Activated T-helper 1 cell treated with anti-CD3 and anti-CD28 coated beads, Interleukin-2, amount 50 U/mL, for 16 hours (primary cell): ENCODE measurements around the gene MCRIP2.

Source experiments
- DNase-seq, 2 donors: peaks; one replicate each; pipeline ENCODE4 v3.0.0-alpha.2; 2020; ENCODE audit warnings: low read depth in 1 of 2, low spot score in 1 of 2

Gene MCRIP2

DNA sequence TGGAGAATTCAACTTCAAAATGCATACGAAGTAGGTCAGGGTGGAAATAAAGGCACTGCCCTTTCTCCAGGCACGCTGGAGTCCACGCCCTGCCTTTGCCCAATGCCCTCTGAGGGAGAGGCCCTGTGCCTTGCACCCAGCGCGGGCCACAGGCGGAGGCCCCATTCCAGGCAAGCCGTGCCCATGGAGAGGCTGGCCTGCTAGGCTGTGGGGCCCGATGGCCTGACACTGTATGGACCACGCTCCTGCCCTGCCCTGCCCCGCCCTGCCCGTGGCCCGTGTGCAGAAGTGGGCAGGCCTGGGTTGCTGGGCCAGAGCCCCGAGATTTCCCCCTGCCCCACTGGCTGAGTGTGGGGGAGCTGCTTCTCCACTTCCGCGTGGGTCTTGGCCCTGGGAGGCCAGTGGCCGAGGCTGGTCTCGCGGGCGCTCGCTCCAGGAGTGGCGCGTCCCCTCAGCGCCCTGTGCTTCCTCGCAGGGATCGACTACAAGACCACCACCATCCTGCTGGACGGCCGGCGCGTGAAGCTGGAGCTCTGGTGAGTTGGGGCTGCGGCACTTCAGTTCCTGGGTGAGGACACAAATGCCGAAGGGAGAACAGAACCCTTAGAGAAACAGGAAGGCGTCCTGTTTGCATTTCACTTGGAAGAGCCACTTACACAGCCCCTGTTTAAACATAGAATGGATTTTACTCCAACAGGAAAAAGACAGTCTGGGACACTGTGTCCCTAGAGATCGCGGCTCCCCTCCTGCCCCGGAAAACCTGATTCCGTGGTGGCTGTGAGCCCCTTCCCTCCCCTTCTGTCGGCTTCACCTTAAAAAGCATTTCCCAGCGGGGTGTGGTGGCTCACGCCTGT, 24.7 kb upstream of the MCRIP2 start:
- DNase-seq = no peak

DNA sequence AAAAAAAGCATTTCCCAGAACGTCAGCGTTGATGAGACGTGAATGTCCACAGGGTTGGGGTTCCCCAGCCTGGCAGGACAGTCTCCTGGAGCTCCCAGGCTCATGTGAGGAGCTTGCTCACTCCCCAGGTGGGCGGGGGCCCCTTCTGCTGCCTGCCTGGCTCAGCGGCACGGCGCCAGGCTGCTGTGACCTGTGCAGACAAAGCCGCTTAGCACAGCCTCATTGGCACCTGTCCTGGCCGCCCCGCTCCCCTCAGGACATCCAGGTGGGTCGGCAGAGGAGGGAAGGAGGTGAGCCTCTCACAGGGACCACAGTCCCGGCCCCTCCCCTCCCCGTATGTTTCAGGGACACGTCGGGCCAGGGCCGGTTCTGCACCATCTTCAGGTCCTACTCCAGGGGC, 23.8 kb upstream of the MCRIP2 start:
- no peak for DNase-seq

DNA sequence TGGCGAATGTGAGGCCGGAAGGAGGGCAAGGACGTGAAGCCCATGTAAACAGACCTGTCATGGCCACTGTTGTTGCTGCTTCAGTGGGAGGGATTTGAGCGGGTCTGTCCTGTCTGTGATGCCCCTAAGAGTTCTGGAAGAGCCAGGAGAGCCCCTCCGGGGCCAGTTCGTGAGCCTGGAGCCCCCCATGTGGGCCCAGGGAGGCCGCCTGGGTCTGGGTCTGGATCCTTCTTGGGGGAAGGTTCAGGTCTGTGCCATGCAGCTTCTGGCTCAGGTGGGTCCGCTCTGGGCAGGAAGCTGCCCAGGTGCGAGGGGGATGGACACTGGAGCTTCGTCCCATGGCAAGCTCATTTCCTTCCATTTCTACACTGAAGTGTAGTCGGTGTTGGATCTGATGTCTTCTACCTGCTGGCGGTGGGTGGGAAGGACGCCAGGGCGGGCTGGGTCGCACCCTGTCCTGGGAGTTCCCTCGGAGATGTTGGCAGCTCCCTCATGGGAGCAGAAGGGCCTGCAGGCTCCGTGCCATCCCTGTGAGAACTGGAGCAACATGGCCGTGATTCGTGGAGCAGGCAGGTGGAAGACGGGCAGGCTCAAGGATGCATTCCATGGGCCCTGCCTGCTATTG, 22.0 kb upstream of the MCRIP2 start:
- no peak for DNase-seq

DNA sequence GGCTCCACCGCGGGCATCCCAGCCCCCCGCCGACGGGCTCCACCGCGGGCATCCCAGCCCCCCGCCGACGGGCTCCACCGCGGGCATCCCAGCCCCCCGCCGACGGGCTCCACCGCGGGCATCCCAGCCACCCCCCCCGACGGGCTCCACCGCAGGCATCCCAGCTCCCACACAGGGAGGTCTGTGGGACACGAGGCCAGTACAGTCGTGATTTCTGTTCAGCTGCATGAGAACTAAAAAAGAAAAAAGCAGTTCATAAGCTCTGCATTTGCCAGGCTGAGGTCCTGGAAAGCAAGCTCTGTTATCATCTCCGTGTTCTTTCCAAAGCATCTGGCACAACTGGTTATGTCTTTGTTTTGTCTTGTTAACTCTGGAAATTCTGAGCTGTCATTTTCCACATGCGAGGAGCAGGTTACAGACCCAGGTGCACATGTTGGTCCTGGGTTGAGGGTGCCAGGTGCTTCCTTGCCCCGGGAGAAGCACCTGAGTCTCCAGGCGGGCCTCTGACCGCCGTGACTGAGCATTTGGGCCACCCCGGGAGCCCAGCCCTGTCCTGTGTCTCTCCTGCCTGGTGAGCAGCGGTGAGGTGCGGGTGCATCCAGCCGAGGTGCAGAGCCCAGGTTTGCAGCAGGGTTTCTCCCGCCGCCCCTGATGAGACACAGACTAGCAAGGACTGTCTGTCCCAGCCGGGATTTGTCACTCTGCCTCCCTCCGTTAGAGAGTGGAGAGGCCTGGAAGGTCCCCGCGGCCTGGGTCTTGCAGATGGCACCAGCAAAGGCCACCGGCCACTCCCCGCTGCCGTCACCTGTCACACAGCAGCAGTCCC, 20.7 kb upstream of the MCRIP2 start:
- DNase-seq = no peak

DNA sequence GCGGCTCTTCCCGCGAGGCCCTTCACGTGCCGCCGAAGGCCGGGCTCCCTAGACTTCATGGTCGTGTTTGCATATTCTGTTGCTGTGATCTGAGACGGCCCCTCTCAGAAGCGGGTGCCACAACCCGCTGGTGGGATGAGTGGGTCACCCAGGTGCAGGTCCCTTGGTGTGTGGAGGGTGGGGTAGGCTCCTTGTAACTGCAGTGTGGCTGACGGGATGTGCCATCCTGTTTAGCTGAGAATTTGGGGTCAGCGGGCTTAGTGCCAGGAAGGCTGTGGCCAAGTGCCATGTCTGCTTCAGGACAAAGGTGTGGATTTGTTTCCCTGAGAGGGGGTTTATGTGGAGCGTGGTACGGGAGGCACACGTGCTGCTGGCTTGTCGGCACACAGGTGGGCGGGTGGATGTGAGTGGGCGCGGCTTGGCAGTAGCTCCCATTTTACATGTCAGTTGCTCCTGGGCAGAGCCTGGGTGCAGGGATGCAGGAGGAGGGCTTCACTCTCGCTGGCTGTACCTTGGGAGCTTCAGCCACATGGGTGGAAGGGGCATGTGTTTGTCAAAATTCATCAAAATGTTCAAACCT, 20.0 kb upstream of the MCRIP2 start:
- DNase-seq = no peak

DNA sequence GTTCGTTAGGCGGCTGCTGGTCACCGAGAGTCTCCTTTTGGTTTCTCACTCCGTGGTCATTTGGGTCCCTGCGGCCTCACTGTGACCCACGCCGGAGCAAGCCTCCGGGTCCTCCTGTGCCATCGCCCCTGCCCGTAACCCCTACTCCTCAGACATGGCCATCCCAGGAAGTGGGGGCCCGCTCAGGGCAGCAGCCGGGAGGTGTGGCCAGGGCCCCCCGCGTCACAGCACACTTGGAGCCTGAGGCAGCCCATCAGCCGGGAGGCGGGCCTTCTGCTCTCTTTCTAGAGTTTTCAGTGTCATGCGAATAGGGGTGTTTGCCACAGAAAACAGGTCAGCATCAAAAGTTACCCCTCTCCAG, 18.7 kb upstream of the MCRIP2 start:
- no peak for DNase-seq

DNA sequence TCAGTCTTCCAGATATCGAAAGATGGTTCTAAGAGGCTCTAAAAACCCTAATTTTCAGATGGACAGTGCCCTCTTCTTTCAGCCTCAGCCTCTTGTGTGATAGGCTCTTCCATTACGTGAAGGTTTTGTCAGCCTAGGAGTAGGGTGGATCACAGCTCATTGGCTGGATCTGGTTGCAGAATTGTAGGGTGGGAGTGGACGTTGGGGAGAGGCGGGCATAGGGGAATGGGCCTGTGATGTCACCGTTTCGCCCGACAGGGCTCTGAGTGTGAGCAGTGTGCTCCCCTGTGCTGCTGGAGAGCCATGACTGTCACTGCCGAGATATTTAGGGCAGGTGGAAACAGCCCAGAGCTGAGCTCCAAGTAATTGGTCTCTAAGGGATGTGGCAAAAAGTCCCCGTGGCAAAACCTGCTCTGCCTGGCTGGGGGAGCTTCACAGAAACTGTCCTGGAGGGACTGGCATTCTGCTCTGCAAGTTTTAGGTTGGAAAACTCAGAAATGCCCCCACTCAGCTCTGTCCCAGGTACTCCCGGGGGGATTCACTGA, 17.0 kb upstream of the MCRIP2 start:
- no peak for DNase-seq

DNA sequence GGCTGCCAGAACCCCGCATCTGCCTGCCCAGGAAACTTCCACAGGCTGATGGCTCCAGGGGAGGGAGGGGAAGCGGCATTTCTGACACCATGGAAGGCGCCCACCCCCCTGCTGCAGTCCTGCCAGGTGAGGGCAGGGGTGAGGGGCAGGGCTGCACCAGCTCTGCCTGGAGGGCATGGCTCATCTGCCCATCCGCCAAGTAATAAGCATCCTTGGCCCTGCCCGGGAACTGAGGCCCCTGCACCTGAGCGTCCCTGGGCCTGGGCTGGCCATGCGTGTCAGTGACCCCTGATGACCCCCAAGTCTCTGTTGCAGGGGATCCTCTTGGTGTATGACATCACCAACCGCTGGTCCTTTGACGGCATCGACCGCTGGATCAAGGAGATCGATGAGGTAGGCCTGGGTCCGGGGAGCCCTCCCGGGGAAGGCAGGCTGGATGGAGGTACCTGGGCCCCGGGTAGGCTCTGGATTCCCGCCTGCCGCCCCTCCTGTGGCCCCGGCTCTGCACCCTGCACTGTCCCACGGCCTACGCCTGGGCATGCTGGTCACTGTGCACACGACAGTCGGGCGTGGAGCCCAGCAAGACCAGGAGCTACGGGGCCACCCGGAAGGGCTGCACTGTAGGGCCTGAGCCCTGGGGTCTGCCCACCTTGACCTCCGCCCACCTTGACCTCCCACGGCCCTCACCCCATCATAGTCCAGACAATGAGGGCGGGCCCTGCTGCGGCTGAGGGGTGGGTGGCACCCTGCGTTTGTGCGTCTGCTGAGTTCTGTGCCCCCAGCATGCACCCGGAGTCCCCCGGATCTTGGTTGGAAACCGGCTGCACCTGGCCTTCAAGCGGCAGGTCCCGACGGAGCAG, 16.3 kb upstream of the MCRIP2 start:
- no peak for DNase-seq

DNA sequence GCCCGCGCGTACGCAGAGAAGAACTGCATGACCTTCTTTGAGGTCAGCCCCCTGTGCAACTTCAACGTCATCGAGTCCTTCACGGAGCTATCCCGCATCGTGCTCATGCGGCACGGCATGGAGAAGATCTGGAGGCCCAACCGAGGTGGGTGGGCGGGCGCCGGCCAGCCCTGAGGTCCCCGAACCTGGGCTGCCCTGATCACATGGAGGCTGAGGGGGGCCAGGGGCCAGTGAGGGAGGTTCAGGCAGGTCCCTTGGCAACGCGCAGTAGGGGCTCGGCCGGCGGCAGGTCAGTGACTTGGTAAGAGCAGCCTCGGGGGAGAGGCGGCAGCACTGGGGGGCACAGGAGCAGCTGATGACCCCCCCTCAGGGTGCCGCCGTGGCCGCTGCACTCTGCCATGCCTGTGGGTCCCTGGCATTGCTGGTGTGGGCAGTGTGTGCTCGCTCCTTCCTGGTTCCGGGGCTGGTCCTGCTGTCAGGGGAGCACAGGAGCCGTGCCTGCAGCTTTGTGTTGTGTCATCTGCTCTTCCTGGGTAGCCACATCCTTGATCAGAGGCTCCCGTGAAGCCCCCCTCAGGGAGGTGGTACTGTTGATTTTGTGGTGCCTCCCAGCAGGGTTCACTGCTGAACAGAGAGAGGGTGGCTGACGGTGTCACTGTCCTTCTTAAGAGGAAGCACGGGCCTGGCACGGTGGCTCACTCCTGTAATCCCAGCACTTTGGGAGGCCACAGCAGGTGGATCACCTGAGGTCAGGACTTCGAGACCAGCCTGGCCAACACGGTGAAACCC, 15.5 kb upstream of the MCRIP2 start:
- no peak for DNase-seq

DNA sequence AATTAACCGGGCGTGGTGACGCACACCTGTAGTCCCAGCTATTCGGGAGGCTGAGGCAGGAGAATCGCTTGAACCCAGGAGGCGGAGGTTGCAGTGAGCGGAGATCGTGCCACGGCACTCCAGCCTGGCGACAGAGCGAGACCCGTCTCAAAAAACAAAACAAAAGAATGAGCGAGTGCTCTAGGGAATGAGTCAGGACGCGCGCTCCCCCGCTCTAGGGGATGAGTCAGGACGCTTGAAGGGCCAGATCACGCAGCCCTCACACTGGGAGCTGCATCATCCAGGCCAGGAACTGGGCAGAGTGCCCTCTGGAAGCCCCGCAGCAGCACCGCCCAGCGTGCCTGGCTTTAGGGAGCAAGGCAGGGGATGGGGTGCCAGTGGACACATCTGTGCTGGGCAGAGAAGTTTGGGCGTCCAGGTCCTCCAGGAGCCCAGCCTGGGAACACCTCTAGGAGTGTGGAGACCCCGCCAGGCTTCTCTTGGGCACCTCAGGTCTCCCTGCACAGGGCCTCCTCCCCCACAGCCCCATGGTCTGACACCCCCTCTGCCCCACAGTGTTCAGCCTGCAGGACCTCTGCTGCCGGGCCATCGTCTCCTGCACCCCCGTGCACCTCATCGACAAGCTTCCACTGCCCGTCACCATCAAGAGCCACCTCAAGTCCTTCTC, 14.7 kb upstream of the MCRIP2 start:
- no peak for DNase-seq

DNA sequence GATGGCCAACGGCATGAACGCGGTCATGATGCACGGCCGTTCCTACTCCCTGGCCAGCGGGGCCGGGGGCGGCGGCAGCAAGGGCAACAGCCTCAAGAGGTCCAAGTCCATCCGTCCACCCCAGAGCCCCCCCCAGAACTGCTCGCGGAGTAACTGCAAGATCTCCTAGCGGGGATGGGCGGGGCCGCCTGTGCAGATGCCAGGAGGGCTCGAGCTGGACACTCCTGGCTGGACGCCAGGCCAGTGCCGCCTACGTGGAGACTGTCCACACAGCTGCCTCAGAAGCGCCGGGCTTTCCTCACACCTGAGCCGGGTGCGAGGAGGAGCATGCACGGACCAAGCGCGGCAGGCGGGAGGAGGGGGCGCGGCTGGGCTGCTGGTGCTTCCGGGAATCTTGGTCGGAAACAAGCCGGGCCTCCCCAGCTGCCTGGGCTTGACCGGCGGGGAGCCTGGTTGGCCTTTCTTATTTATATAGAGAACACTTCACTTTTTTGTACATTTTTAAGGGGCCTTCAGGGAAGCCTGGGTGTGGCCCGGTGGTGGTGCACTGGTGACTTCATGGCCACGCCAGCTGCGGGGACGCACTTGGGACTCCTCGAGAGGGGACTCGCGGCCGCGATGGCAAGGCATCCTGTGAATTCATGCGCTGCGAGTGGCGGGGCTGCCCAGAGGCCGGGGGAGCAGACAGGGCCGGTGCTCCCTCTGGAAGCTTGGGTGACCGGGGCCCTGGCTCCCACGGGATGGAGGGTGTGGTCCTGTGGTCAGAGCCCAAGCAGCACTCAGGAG, 14.0 kb upstream of the MCRIP2 start:
- no peak for DNase-seq

DNA sequence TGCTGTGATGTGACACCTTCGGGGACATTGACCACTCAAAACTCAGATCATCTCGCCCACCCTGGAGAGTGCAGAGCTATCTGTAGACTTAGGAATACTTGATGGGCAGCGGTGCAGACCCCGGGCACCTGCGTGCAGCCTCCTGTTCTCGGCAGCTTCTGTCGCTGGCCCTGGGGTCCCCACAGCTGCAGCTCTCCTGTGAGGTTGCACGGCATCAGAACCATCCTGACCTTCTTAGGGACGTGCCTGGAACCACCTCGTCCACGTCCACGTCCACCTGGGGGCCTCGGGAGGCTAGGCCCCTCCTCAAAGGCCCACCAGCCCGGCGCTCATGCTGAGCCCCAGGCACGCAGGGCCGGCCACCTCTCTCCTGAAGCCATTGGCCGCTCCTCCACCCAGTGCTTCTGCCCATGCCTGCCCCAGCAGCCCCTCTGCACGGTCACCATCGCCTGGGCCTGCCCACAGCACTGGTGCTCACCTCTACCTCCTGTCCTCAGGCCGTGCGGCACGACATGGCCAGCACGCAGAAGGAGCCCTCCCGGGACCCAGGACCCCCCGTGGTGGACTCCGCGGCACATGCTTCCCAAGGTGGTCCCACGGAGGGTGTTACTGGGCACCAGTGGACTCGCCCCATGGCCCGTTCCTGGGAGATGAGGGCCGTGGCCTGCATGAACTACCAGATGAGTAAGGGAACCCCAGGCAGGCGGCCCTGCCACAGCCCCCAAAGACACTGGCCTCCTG, 13.1 kb upstream of the MCRIP2 start:
- no peak for DNase-seq

DNA sequence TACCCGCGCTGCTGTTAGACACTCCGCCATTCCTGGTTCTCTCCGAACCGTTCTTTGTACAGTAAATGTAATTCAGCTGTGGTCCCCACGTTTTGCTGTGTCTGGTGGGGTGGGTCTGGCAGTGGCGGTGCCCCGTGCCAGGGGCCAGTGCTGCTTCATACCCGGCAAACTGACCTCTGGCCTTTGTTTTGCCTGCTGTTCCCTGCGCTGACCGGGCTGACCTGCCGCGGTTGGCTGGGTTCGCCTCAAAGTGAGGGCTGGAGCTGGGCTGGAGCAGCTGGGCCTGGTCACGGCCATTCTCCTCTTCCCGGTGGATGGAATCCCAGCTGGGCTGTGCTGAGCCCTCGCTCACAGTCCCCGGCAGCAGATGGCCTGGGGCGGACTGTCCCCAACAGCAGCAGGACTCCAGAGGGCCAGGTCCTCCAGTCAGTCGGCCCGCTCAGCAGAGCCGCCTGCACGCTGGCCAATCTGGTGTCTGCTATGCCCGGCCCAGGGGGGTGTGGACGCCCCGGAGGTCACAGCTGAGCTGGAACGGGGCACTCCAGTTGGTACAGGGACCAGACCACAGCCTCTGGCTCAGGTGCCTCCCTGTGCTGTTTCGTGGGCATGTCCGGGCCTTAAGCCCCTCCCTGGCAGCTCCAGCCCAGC, 12.3 kb upstream of the MCRIP2 start:
- DNase-seq = no peak

DNA sequence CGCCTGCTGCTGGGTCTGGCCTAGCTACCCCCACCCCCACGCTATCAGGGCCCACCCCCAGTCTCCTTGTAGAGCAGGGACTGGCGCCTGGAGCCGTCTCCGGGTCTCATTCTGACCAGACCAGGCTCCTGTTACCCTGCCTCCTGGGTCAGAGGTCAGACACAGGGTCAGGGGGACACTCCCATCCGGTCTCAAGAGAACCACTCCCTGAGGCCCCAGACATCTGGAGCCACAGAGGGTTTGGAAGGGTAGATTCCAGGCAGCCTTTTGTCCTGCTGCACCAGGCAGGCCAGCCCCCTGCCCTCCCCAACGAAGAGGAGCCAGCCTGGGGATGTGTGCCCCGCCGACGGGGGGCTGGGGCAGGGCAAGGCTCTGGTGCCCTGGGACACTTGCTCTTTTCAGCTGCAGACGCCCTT, 11.8 kb upstream of the MCRIP2 start:
- no peak for DNase-seq

DNA sequence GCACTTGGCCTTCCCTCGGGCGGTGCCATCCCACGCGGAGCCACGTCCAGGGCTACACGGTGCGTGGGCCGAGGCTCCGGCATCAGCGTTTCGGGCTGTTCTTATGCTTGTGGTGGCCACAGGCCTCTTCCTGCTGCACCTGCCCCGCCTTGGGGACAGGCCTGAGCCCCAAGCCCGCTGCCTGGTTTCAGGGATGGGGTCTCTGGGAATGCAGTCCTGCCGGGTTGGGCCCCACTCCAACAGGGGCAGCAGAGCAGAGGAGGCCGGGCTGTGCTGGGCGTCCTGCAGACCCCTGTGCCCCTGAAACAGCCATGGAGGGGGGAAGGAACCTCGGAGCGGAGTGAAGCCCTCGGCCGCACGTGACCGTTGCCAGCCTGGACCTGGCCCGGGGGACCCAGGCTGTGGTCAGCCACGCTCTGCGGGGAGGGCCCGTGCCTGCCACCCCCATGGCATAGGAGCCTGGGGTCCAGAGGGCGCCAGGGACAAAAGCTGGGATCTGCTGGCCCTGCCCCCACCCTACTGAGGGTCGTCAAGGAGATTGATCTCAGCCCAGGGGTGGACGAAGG, 11.3 kb upstream of the MCRIP2 start:
- no peak for DNase-seq

DNA sequence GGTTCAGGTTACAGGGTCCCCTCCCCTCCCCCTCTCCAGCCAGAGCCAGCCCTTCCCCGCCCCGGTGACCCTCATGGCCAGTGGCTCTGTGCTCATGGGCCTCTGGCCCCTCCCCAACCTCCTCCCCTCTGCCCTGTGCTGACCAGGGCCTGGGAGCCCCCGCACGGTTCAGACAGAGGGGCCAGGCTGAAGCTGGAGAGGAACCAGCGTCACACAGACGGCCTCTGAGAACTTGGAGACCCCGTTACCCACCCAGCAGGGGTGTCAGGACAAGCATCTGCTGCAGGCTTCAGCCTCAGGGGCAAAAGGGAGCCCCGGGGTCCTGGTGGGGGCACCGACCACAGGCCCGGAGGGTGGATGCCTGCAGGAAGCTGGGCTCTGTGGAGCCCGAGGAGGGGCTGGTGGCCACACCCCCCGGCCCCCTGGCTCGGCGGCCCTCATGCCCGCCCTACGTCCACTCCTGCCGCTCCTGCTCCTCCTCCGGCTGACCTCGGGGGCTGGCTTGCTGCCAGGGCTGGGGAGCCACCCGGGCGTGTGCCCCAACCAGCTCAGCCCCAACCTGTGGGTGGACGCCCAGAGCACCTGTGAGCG, 10.7 kb upstream of the MCRIP2 start, which contains the start of gene WFIKKN1:
Gene WFIKKN1 (plus strand): TSS at position 171 of the 591 bp plus-strand sequence. CDS start 269 bp downstream, at position 440.
- no peak for DNase-seq
